Measurements from ENCODE around the gene GIT2.

DNA sequence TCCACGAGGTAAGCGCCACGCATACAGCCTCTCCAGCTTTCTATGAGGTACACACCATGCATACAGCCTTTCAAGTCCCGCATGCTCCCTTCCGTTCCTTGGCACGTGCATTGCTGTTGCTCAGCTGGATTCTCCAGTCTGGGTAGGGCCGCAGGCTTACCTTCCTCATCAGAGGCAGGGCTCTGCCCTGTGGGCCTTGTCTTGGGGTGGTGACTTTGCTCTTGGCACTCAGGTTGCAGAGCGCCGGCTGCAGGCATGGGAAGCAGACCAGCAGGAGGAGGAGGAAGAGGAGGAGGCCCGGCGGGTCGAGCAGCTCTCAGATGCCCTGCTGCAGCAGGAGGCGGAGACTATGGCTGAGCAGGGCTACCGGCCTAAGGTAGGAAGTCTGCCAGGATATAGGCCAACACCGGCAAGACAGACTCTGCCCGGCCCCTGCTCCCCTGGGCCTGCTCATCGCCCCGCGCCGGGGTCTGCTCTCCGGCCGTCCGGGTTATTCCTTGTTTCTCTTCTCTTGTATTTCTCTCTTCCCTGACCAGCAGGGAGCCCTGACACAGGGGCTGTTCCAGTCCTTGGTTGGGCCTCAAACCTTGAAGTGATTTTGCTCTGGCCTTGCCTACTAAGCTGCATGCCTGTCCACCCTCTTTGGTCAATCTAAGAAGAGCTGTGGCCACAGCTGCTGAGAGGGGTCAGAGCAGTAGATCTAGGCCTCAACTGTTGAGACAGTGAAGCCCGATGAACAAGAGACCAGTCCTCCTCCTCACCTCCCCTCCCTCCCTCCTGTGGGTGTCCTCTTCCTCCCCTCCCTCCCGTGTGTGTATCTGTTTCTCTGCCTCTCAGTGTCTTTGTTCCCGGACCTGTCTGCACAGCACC, 80.8 kb downstream of the GIT2 start:
- TF ChIP-seq, protein P1, sequence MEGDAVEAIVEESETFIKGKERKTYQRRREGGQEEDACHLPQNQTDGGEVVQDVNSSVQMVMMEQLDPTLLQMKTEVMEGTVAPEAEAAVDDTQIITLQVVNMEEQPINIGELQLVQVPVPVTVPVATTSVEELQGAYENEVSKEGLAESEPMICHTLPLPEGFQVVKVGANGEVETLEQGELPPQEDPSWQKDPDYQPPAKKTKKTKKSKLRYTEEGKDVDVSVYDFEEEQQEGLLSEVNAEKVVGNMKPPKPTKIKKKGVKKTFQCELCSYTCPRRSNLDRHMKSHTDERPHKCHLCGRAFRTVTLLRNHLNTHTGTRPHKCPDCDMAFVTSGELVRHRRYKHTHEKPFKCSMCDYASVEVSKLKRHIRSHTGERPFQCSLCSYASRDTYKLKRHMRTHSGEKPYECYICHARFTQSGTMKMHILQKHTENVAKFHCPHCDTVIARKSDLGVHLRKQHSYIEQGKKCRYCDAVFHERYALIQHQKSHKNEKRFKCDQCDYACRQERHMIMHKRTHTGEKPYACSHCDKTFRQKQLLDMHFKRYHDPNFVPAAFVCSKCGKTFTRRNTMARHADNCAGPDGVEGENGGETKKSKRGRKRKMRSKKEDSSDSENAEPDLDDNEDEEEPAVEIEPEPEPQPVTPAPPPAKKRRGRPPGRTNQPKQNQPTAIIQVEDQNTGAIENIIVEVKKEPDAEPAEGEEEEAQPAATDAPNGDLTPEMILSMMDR (IDR thresholded peaks at IDR 0.05) = no peak
- TF ChIP-seq EP300 (IDR thresholded peaks at IDR 0.05) (no peak), POLR2AphosphoS5 (IDR thresholded peaks at IDR 0.05) (no peak), POLR2A (IDR thresholded peaks at IDR 0.05; ENCODE audit: low read depth) (no peak)

All from esophagus muscularis mucosa (tissue), 4 donors.